ENCODE measurements around the gene CDADC1.

Gene CDADC1

DNA sequence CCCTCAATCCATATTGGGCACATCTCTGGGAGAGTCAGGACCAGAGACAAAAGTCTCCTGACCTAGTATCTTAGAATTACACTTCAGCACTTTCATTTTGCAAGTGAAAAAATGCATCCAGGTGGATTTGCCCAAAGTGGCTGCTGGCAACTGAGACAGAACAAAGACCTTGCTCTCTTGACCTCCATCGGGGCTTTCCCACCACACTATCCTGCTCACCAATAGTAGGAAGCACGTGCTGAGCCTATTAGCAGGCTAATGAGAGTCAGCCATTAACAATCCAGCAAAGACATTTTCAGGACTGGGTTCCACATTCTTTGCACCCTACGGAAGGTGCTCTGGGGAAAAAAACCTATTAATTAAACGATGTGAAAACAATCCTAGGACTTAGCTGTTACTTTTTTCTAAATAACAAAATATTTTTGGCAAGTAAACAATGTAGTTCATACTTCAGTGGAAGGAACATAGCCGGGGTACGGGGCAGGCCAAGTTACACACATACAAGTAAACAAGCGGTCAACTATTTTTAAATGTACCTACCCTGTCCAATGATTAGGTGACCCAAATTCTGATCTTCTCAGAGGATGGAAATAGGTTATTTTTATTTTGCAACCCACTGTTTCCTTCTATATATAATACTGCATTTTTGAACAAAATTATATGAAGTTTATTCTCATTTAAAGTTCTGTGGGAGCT, 78.6 kb downstream of the CDADC1 start:
- no peak for TF ChIP-seq TAF1 (IDR thresholded peaks at IDR 0.05; ENCODE audit: borderline replicate concordance, insufficient read depth, low read length)
- no peak for TF ChIP-seq FOXP2 (optimal IDR thresholded peaks at IDR 0.05; ENCODE audit: borderline replicate concordance, extremely low read depth, extremely low read length, insufficient read depth)
- TF ChIP-seq POLR2AphosphoS5 (IDR thresholded peaks at IDR 0.05; ENCODE audit: low read depth, low read length), result no peak
- no peak for TF ChIP-seq SIN3A (IDR thresholded peaks at IDR 0.05; ENCODE audit: borderline replicate concordance, insufficient read depth, low read length)
- TF ChIP-seq, protein P1, sequence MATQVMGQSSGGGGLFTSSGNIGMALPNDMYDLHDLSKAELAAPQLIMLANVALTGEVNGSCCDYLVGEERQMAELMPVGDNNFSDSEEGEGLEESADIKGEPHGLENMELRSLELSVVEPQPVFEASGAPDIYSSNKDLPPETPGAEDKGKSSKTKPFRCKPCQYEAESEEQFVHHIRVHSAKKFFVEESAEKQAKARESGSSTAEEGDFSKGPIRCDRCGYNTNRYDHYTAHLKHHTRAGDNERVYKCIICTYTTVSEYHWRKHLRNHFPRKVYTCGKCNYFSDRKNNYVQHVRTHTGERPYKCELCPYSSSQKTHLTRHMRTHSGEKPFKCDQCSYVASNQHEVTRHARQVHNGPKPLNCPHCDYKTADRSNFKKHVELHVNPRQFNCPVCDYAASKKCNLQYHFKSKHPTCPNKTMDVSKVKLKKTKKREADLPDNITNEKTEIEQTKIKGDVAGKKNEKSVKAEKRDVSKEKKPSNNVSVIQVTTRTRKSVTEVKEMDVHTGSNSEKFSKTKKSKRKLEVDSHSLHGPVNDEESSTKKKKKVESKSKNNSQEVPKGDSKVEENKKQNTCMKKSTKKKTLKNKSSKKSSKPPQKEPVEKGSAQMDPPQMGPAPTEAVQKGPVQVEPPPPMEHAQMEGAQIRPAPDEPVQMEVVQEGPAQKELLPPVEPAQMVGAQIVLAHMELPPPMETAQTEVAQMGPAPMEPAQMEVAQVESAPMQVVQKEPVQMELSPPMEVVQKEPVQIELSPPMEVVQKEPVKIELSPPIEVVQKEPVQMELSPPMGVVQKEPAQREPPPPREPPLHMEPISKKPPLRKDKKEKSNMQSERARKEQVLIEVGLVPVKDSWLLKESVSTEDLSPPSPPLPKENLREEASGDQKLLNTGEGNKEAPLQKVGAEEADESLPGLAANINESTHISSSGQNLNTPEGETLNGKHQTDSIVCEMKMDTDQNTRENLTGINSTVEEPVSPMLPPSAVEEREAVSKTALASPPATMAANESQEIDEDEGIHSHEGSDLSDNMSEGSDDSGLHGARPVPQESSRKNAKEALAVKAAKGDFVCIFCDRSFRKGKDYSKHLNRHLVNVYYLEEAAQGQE (IDR thresholded peaks at IDR 0.05; ENCODE audit: insufficient read depth in 1 of 2, low read depth in 2 of 2, low read length in 2 of 2), result no peak

DNA sequence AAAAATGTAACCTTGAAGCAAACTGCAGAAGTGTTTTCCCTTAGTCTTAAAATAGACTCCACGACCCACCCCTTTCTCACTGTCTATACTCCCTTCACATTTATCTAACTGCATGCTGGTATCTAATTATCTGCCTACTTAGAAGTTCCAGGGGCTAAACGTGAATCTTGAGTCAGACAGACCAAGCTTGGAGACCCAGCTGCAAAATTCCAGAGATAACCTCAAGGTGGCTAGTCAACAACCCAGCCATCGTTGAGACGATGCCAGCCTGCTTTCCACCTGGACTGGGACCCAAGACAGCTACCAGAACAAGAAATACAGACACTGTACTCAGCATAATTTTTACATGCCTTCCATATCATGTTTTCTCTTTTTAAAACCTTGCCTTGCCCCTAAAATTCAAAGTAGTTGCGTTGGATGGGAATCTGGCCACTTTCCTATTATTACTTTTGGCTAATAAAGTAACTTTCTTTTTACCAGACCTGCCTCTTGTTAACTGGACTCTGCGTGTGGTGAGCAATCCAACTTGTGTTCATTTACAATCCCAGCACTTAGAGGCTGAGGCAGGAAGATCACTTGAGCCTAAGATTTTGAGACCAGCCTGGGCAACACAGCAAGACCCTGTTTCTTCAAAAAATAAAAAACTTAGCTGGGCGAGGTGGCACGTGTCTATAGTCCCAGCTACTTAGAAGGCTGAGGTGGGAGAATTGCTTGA, 82.3 kb downstream of the CDADC1 start:
- TF ChIP-seq, protein P1 (IDR thresholded peaks at IDR 0.05; ENCODE audit: insufficient read depth in 1 of 2, low read depth in 2 of 2, low read length in 2 of 2), result no peak
- TF ChIP-seq POLR2AphosphoS5 (IDR thresholded peaks at IDR 0.05; ENCODE audit: low read depth, low read length), result no peak
- no peak for TF ChIP-seq TAF1 (IDR thresholded peaks at IDR 0.05; ENCODE audit: borderline replicate concordance, insufficient read depth, low read length)
- TF ChIP-seq SIN3A (IDR thresholded peaks at IDR 0.05; ENCODE audit: borderline replicate concordance, insufficient read depth, low read length), result no peak
- TF ChIP-seq FOXP2 (optimal IDR thresholded peaks at IDR 0.05; ENCODE audit: borderline replicate concordance, extremely low read depth, extremely low read length, insufficient read depth), result no peak

DNA sequence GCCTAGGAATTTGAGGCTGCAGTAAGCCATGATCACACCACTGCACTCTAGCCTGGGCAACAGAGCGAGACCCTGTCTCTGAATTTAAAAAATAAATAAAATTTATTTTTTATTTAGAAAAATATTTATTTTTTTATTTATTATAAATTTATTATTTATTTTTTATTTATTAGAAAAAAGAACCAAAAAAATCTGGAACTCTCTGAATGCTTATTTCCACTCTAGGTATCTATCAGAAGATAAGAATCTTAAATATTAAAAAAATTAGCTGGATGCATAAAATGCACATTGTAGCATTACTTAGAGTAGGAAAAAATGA, 82.8 kb downstream of the CDADC1 start:
- TF ChIP-seq POLR2AphosphoS5 (IDR thresholded peaks at IDR 0.05; ENCODE audit: low read depth, low read length) (no peak), TAF1 (IDR thresholded peaks at IDR 0.05; ENCODE audit: borderline replicate concordance, insufficient read depth, low read length) (no peak), FOXP2 (optimal IDR thresholded peaks at IDR 0.05; ENCODE audit: borderline replicate concordance, extremely low read depth, extremely low read length, insufficient read depth) (no peak), SIN3A (IDR thresholded peaks at IDR 0.05; ENCODE audit: borderline replicate concordance, insufficient read depth, low read length) (no peak)
- TF ChIP-seq, protein P1 (IDR thresholded peaks at IDR 0.05; ENCODE audit: insufficient read depth in 1 of 2, low read depth in 2 of 2, low read length in 2 of 2), result no peak

GRCh38 chr13:49336655-49337054, 88.9 kb downstream of the CDADC1 start:
- TF ChIP-seq, protein P1 (IDR thresholded peaks at IDR 0.05; ENCODE audit: insufficient read depth in 1 of 2, low read depth in 2 of 2, low read length in 2 of 2), result no peak
- no peak for TF ChIP-seq TAF1 (IDR thresholded peaks at IDR 0.05; ENCODE audit: borderline replicate concordance, insufficient read depth, low read length)
- no peak for TF ChIP-seq POLR2AphosphoS5 (IDR thresholded peaks at IDR 0.05; ENCODE audit: low read depth, low read length)
- no peak for TF ChIP-seq SIN3A (IDR thresholded peaks at IDR 0.05; ENCODE audit: borderline replicate concordance, insufficient read depth, low read length)
- TF ChIP-seq FOXP2 (optimal IDR thresholded peaks at IDR 0.05; ENCODE audit: borderline replicate concordance, extremely low read depth, extremely low read length, insufficient read depth), result no peak
